Sigmoid colon (tissue), 4 donors: Measurements from ENCODE around the gene HS3ST6.

Source experiments
- EP300 ChIP-seq, 4 donors: sonication (generic); formaldehyde crosslinking; IDR thresholded peaks; one replicate each; pipeline ENCODE4 v1.6.1; 2017; ENCODE audit warnings: antibody characterized with exemption in 4 of 4
- POLR2A ChIP-seq, 2 donors: fragments of 450-650 bp; IDR thresholded peaks; one replicate each; pipeline ENCODE4 v1.6.1; 2016; ENCODE audit warnings: antibody characterized with exemption in 2 of 2, mild to moderate bottlenecking in 2 of 2, moderate library complexity in 2 of 2
- POLR2AphosphoS5 ChIP-seq, 4 donors: sonication (generic); formaldehyde crosslinking; IDR thresholded peaks; one replicate each; pipeline ENCODE4 v1.6.1; 2017; ENCODE audit warnings: antibody characterized with exemption in 4 of 4
- TF ChIP-seq, protein P1 (sequence below), 4 experiments: fragments of 450-650 bp in 3 of 4; fragments of 200-600 bp in 1 of 4; IDR thresholded peaks; one replicate each; pipeline ENCODE4 v1.5.1; 2016 to 2019; ENCODE audit warnings: antibody characterized with exemption in 4 of 4, mild to moderate bottlenecking in 3 of 4, moderate library complexity in 2 of 4

DNA sequence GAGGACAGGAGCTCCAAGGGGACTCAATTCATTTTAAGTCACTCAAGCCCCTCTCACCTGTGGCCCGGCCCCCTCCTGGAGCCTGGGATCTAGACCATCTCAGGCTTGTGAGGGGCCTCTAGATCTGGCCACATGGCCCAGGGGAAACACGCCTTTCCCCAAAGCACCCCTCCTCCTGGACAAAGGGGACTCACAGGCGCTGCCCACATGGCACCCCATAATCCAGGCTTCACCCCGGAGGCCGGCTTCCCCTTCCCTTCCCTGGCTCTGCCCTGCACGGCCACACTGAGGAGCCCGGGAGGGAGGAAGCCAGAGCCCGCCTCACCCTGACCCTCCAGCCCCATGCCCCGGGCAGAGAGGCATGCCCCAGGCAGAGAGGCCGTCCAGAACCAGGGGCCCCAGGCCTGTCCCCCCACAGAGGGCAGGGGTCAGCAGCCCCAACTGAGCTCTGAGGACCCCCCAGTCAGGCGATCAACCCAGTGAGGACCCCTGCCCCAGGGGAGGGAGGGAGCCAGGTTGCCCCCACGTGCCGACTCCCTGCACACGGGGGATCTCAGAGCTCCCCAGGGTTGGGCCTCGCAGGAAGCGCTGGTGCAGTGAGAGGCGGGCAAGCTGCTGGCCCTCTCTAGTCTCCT lies 10.9 kb downstream of the HS3ST6 start:
- TF ChIP-seq, protein P1, sequence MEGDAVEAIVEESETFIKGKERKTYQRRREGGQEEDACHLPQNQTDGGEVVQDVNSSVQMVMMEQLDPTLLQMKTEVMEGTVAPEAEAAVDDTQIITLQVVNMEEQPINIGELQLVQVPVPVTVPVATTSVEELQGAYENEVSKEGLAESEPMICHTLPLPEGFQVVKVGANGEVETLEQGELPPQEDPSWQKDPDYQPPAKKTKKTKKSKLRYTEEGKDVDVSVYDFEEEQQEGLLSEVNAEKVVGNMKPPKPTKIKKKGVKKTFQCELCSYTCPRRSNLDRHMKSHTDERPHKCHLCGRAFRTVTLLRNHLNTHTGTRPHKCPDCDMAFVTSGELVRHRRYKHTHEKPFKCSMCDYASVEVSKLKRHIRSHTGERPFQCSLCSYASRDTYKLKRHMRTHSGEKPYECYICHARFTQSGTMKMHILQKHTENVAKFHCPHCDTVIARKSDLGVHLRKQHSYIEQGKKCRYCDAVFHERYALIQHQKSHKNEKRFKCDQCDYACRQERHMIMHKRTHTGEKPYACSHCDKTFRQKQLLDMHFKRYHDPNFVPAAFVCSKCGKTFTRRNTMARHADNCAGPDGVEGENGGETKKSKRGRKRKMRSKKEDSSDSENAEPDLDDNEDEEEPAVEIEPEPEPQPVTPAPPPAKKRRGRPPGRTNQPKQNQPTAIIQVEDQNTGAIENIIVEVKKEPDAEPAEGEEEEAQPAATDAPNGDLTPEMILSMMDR (IDR thresholded peaks at IDR 0.05), result no peak
- TF ChIP-seq POLR2A (IDR thresholded peaks at IDR 0.05) (no peak), POLR2AphosphoS5 (IDR thresholded peaks at IDR 0.05) (no peak), EP300 (IDR thresholded peaks at IDR 0.05) (no peak)
